ENCODE results near the gene ACAA2. TPM values are rescaled to one million over a fixed set of nuclear protein-coding genes. Genes with fewer than 3 reads are reported as not detected.
A peak's percentile ranks its signal among the peaks of the same experiment; 100 is the strongest.

Gene ACAA2
- total RNA-seq, 1 experiment from 2014 or later = 50.8 TPM

DNA sequence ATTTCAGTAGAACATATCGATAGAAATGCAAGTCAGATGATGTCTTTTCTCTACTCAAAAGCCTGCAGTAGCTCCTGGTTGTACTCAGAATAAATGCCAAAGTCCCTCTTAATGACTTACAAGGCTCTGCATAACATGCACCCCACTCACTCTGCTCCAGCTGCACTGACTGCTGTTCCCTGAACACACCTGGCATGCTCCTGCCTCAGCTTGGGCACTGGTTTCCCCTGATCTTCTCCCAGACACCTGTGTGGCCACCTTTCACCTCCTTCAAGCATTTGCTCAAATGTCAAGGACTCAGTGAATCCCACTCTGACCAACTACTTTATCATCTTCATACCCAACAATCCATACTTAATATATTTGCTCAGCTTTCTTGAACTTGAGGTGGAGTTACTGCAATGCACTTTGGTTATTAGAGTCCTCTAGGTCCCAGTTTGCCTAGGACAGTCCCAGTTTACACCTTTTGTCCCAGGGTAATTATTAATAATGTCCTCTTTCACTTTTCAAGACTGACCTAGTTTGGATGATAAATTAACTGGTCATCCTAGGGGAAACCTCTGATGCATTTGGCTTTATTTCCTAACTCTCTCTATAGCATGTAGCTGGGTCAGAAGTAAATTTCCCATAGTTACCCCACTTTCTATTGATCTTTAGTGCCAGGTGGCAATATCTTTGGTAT, 44.1 kb downstream of the ACAA2 start:
- ATAC-seq = no peak
- no peak for DNase-seq (ENCODE audit: low read depth, low spot score)
- in situ Hi-C loops (cut with HindIII; ENCODE audit: low pct_unique_long_range_greater_than_20kb, low sequenced_read_pairs) = no loop called here
- BruUV-seq (replicated peaks) = no TSS peak
- POLR2A ChIA-PET = no interaction called here
- Histone ChIP-seq H3K4me3 (ENCODE audit: low read depth in 2 of 2, low read length in 2 of 2) (no peak overlapping the region), H3K4me1 (ENCODE audit: control insufficient read depth, insufficient read depth, low read length) (no peaks in the 10 kb centered on the region), H3K9me3 (ENCODE audit: control insufficient read depth, insufficient read depth, low read depth, low read length) (no peaks in the 10 kb centered on the region), H3K27ac (ENCODE audit: low read length) (no peak overlapping the region), H3K27me3 (ENCODE audit: control insufficient read depth, insufficient read depth, low read length) (no peaks in the 10 kb centered on the region), H3K36me3 (ENCODE audit: control insufficient read depth, insufficient read depth, low read length) (no peaks in the 10 kb centered on the region)
- CTCF ChIA-PET = no interaction called here
- TF ChIP-seq, protein P1, sequence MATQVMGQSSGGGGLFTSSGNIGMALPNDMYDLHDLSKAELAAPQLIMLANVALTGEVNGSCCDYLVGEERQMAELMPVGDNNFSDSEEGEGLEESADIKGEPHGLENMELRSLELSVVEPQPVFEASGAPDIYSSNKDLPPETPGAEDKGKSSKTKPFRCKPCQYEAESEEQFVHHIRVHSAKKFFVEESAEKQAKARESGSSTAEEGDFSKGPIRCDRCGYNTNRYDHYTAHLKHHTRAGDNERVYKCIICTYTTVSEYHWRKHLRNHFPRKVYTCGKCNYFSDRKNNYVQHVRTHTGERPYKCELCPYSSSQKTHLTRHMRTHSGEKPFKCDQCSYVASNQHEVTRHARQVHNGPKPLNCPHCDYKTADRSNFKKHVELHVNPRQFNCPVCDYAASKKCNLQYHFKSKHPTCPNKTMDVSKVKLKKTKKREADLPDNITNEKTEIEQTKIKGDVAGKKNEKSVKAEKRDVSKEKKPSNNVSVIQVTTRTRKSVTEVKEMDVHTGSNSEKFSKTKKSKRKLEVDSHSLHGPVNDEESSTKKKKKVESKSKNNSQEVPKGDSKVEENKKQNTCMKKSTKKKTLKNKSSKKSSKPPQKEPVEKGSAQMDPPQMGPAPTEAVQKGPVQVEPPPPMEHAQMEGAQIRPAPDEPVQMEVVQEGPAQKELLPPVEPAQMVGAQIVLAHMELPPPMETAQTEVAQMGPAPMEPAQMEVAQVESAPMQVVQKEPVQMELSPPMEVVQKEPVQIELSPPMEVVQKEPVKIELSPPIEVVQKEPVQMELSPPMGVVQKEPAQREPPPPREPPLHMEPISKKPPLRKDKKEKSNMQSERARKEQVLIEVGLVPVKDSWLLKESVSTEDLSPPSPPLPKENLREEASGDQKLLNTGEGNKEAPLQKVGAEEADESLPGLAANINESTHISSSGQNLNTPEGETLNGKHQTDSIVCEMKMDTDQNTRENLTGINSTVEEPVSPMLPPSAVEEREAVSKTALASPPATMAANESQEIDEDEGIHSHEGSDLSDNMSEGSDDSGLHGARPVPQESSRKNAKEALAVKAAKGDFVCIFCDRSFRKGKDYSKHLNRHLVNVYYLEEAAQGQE (IDR thresholded peaks at IDR 0.05; ENCODE audit: insufficient read depth in 1 of 2, low read depth in 2 of 2, low read length in 1 of 2) = no peak
- no peak for TF ChIP-seq TCF7L2 (IDR thresholded peaks at IDR 0.05; ENCODE audit: low read depth, low read length)
- intact Hi-C loops (cut with micrococcal nuclease; ENCODE audit: unreplicated experiment) = loop anchor here (5.0 to 10.0 kb wide), 2 partner anchors 177 to 254 kb away; no protein-coding TSS in a partner anchor

DNA sequence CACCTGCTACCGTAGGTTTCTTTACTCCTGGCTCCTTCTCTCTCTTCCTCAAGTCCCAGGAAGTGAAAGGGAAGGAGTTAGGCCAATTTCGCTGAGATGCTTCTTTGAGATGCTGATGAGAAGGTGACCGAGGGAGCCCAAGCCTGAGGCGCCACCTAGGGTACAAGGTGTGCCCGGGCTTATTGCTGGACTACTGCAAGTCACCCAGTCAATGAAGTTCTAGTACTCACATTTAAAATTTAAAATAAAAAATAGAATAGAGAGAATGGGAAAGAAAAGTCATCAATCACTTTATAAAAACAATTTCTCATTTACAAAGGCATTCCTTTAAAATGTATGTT, 45.3 kb downstream of the ACAA2 start:
- TF ChIP-seq, protein P1 (IDR thresholded peaks at IDR 0.05; ENCODE audit: insufficient read depth in 1 of 2, low read depth in 2 of 2, low read length in 1 of 2) = no peak
- TF ChIP-seq, protein P2, sequence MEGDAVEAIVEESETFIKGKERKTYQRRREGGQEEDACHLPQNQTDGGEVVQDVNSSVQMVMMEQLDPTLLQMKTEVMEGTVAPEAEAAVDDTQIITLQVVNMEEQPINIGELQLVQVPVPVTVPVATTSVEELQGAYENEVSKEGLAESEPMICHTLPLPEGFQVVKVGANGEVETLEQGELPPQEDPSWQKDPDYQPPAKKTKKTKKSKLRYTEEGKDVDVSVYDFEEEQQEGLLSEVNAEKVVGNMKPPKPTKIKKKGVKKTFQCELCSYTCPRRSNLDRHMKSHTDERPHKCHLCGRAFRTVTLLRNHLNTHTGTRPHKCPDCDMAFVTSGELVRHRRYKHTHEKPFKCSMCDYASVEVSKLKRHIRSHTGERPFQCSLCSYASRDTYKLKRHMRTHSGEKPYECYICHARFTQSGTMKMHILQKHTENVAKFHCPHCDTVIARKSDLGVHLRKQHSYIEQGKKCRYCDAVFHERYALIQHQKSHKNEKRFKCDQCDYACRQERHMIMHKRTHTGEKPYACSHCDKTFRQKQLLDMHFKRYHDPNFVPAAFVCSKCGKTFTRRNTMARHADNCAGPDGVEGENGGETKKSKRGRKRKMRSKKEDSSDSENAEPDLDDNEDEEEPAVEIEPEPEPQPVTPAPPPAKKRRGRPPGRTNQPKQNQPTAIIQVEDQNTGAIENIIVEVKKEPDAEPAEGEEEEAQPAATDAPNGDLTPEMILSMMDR (IDR thresholded peaks at IDR 0.05) = peak; percentile 72
- H3K27me3 ChIP-seq (ENCODE audit: control insufficient read depth, insufficient read depth, low read length) = no peaks in the 10 kb centered on the region
- POLR2A ChIA-PET = no interaction called here
- no peaks in the 10 kb centered on the region for H3K36me3 ChIP-seq (ENCODE audit: control insufficient read depth, insufficient read depth, low read length)
- intact Hi-C loops (cut with micrococcal nuclease; ENCODE audit: unreplicated experiment) (loop anchor here (5.0 to 10.0 kb wide), 2 partner anchors 176 to 253 kb away; no protein-coding TSS in a partner anchor), in situ Hi-C loops (cut with HindIII; ENCODE audit: low pct_unique_long_range_greater_than_20kb, low sequenced_read_pairs) (no loop called here)
- DNase-seq (ENCODE audit: low read depth, low spot score) (peak; percentile 39), ATAC-seq (peak; percentile 88)
- H3K4me1 ChIP-seq (ENCODE audit: control insufficient read depth, insufficient read depth, low read length) = no peaks in the 10 kb centered on the region
- no peaks in the 10 kb centered on the region for H3K9me3 ChIP-seq (ENCODE audit: control insufficient read depth, insufficient read depth, low read depth, low read length)
- no peak overlapping the region for H3K27ac ChIP-seq (ENCODE audit: low read length)
- H3K4me3 ChIP-seq (ENCODE audit: low read depth in 2 of 2, low read length in 2 of 2) = no peak overlapping the region
- no TSS peak for BruUV-seq (replicated peaks)
- CTCF ChIA-PET = no interaction called here
